ENCODE measurements around the gene RNF26.

DNA sequence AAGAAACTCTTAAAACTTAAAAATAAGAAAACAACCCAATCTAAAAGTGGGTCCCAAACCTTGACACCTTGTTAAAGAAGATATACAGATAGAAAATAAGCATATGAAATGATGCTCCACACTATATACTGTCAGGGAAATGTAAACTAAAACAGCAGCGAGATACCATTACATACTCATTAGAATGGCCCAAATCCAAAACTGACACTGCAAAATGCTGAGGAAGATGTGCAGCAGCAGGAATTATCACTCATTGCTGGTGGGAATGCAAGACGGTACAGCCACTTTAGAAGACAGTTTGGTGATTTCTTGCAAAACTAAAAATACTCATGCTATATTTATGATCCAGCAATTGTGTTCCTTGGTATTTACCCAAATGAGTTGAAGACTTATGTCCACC is 5.0 kb upstream of the RNF26 start:
- TF ChIP-seq CTCF (IDR thresholded peaks at IDR 0.05) (no peak), TCF7L2 (IDR thresholded peaks at IDR 0.05; ENCODE audit: low read depth, low read length) (no peak), POLR2AphosphoS5 (IDR thresholded peaks at IDR 0.05; ENCODE audit: low read depth, low read length) (no peak), SIN3A (IDR thresholded peaks at IDR 0.05; ENCODE audit: borderline replicate concordance, insufficient read depth, low read depth, low read length) (no peak)
- TF ChIP-seq, protein P1, sequence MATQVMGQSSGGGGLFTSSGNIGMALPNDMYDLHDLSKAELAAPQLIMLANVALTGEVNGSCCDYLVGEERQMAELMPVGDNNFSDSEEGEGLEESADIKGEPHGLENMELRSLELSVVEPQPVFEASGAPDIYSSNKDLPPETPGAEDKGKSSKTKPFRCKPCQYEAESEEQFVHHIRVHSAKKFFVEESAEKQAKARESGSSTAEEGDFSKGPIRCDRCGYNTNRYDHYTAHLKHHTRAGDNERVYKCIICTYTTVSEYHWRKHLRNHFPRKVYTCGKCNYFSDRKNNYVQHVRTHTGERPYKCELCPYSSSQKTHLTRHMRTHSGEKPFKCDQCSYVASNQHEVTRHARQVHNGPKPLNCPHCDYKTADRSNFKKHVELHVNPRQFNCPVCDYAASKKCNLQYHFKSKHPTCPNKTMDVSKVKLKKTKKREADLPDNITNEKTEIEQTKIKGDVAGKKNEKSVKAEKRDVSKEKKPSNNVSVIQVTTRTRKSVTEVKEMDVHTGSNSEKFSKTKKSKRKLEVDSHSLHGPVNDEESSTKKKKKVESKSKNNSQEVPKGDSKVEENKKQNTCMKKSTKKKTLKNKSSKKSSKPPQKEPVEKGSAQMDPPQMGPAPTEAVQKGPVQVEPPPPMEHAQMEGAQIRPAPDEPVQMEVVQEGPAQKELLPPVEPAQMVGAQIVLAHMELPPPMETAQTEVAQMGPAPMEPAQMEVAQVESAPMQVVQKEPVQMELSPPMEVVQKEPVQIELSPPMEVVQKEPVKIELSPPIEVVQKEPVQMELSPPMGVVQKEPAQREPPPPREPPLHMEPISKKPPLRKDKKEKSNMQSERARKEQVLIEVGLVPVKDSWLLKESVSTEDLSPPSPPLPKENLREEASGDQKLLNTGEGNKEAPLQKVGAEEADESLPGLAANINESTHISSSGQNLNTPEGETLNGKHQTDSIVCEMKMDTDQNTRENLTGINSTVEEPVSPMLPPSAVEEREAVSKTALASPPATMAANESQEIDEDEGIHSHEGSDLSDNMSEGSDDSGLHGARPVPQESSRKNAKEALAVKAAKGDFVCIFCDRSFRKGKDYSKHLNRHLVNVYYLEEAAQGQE (IDR thresholded peaks at IDR 0.05; ENCODE audit: insufficient read depth in 1 of 2, low read depth in 2 of 2, low read length in 1 of 2), result no peak

Data from Panc1 (cell line).